Activated CD4-positive, alpha-beta memory T cell treated with anti-CD3 and anti-CD28 coated beads for 36 hours (primary cell): ENCODE measurements around the gene DSEL. TPM values are rescaled to one million over a fixed set of nuclear protein-coding genes. Genes with fewer than 3 reads are reported as not detected.

ENCODE experiments used
- CTCF ChIA-PET: fragments of 350-600 bp; sonication (Branson Sonifier 250); formaldehyde crosslinking; loops from one replicate; lab custom pipeline; 2021; ENCODE audit warnings: antibody characterized with exemption, inconsistent platforms; lab: Charles Lee
- POLR2A ChIA-PET: fragments of 350-600 bp; sonication (Branson Sonifier 250); formaldehyde crosslinking; loops from one replicate; lab custom pipeline; 2021; ENCODE audit warnings: antibody characterized with exemption; lab: Charles Lee
- DNase-seq: peaks from one replicate; pipeline ENCODE4 v3.0.0-alpha.2; 2020
- H3K27ac Mint-ChIP-seq: one replicate; pipeline ENCODE4 v1.8.0; 2021; ENCODE audit warnings: mixed read lengths
- H3K27me3 Mint-ChIP-seq: one replicate; pipeline ENCODE4 v1.8.0; 2021; ENCODE audit warnings: mixed read lengths
- H3K36me3 Mint-ChIP-seq: one replicate; pipeline ENCODE4 v1.8.0; 2021; ENCODE audit warnings: mixed read lengths
- H3K4me1 Mint-ChIP-seq: one replicate; pipeline ENCODE4 v1.8.0; 2021; ENCODE audit warnings: low read depth, mixed read lengths
- H3K4me3 Mint-ChIP-seq: one replicate; pipeline ENCODE4 v1.8.0; 2021; ENCODE audit warnings: mild to moderate bottlenecking, mixed read lengths
- H3K9me3 Mint-ChIP-seq: one replicate; pipeline ENCODE4 v1.8.0; 2021; ENCODE audit warnings: mixed read lengths
- intact Hi-C: fragments of 100-400 bp; cut with micrococcal nuclease; formaldehyde crosslinking; loops from one replicate; pipeline ENCODE4 v1.15.1; 2023
- total RNA-seq, 2 experiments: library from RNA; stranded (reverse); gene quantifications; one replicate each; pipeline ENCODE4 v1.2.3, GENCODE V29; 2021

DSEL gene
- total RNA-seq, 2 experiments from 2014 or later, result 0.12 to 0.14 TPM

GRCh38 chr18:67517444-67517765 lies 885 bp upstream of the DSEL start:
- H3K4me3 Mint-ChIP-seq, result peak overlapping the region; percentile 88
- peaks cover 18% of the 10 kb centered on the region for H3K4me1 Mint-ChIP-seq
- no peaks in the 10 kb centered on the region for H3K36me3 Mint-ChIP-seq
- no peak overlapping the region for H3K27ac Mint-ChIP-seq
- intact Hi-C loops, result loop anchor here (2.0 to 5.0 kb wide), 4 partner anchors 157 to 1220 kb away; no protein-coding TSS in a partner anchor
- ChIA-PET CTCF (interaction anchor here (0.6 to 2.3 kb wide), 2 partner anchors 12 to 193 kb away, joined by 4 to 6 read pairs; no protein-coding TSS in a partner anchor), POLR2A (no interaction called here)
- H3K9me3 Mint-ChIP-seq, result no peaks in the 10 kb centered on the region
- H3K27me3 Mint-ChIP-seq, result peaks cover 5% of the 10 kb centered on the region
- peak; percentile 13 for DNase-seq

GRCh38 chr18:67515942-67516538 lies 480 bp downstream of the DSEL start:
- CTCF ChIA-PET, result interaction anchor here (0.6 to 2.3 kb wide), 9 partner anchors 9 to 1144 kb away, joined by 3 to 11 read pairs (median 3); no protein-coding TSS in a partner anchor
- peak; percentile 77 for DNase-seq
- H3K4me3 Mint-ChIP-seq, result peak overlapping the region; percentile 88
- H3K27ac Mint-ChIP-seq, result no peak overlapping the region
- intact Hi-C loops, result loop anchor here (1.0 to 5.0 kb wide), 6 partner anchors 155 to 1221 kb away; partner anchors contain the start of gene TMX3
- POLR2A ChIA-PET, result no interaction called here
- no peaks in the 10 kb centered on the region for H3K36me3 Mint-ChIP-seq
- no peaks in the 10 kb centered on the region for H3K9me3 Mint-ChIP-seq
- peaks cover 18% of the 10 kb centered on the region for H3K4me1 Mint-ChIP-seq
- H3K27me3 Mint-ChIP-seq, result peaks cover 4% of the 10 kb centered on the region

GRCh38 chr18:67514901-67515540 lies 1.5 kb downstream of the DSEL start:
- intact Hi-C loops, result loop anchor here (5.0 kb wide), 3 partner anchors 1107 to 1222 kb away; no protein-coding TSS in a partner anchor
- POLR2A ChIA-PET, result no interaction called here
- peaks cover 18% of the 10 kb centered on the region for H3K4me1 Mint-ChIP-seq
- H3K4me3 Mint-ChIP-seq, result peak overlapping the region; percentile 88
- H3K36me3 Mint-ChIP-seq, result no peaks in the 10 kb centered on the region
- DNase-seq, result no peak
- CTCF ChIA-PET, result interaction anchor here (2.3 kb wide), 1 partner anchor 195 kb away, joined by 6 read pairs; no protein-coding TSS in a partner anchor
- H3K27me3 Mint-ChIP-seq, result peaks cover 4% of the 10 kb centered on the region
- no peaks in the 10 kb centered on the region for H3K9me3 Mint-ChIP-seq
- no peak overlapping the region for H3K27ac Mint-ChIP-seq

GRCh38 chr18:67514465-67514864 lies 2.1 kb downstream of the DSEL start:
- Mint-ChIP-seq H3K4me1 (peaks cover 18% of the 10 kb centered on the region), H3K27me3 (peaks cover 4% of the 10 kb centered on the region), H3K27ac (no peak overlapping the region), H3K4me3 (no peak overlapping the region), H3K36me3 (no peaks in the 10 kb centered on the region), H3K9me3 (no peaks in the 10 kb centered on the region)
- ChIA-PET CTCF (no interaction called here), POLR2A (no interaction called here)
- intact Hi-C loops, result no loop called here
- DNase-seq, result no peak

GRCh38 chr18:67513280-67513679 lies 3.2 kb downstream of the DSEL start:
- peaks cover 2% of the 10 kb centered on the region for H3K27me3 Mint-ChIP-seq
- intact Hi-C loops, result no loop called here
- peaks cover 18% of the 10 kb centered on the region for H3K4me1 Mint-ChIP-seq
- no peak for DNase-seq
- ChIA-PET CTCF (interaction anchor here (0.7 to 1.0 kb wide), 2 partner anchors 296 to 1147 kb away, joined by 3 to 7 read pairs; no protein-coding TSS in a partner anchor), POLR2A (no interaction called here)
- no peaks in the 10 kb centered on the region for H3K9me3 Mint-ChIP-seq
- no peak overlapping the region for H3K4me3 Mint-ChIP-seq
- H3K36me3 Mint-ChIP-seq, result no peaks in the 10 kb centered on the region
- H3K27ac Mint-ChIP-seq, result no peak overlapping the region

- Mint-ChIP-seq H3K27me3 (peaks cover 2% of the 10 kb centered on the region), H3K4me1 (peaks cover 8% of the 10 kb centered on the region), H3K4me3 (no peak overlapping the region), H3K27ac (no peak overlapping the region), H3K9me3 (no peaks in the 10 kb centered on the region), H3K36me3 (no peaks in the 10 kb centered on the region)
- ChIA-PET CTCF (no interaction called here), POLR2A (no interaction called here)
- no peak for DNase-seq
- intact Hi-C loops, result no loop called here
These were observed 4.7 kb downstream of the DSEL start for GRCh38 chr18:67511840-67512239.

- intact Hi-C loops, result no loop called here
- POLR2A ChIA-PET, result no interaction called here
- peaks cover 7% of the 10 kb centered on the region for H3K4me1 Mint-ChIP-seq
These were observed 5.7 kb downstream of the DSEL start for GRCh38 chr18:67510831-67511230.

GRCh38 chr18:67509741-67510391 lies 6.7 kb downstream of the DSEL start:
- H3K4me3 Mint-ChIP-seq, result no peak overlapping the region

More at GRCh38 chr18:67510831-67511230, 5.7 kb downstream of the DSEL start:
- peaks cover 2% of the 10 kb centered on the region for H3K27me3 Mint-ChIP-seq
- H3K9me3 Mint-ChIP-seq, result no peaks in the 10 kb centered on the region
- CTCF ChIA-PET, result no interaction called here
- no peak overlapping the region for H3K27ac Mint-ChIP-seq
- no peak overlapping the region for H3K4me3 Mint-ChIP-seq
- DNase-seq, result no peak
- no peaks in the 10 kb centered on the region for H3K36me3 Mint-ChIP-seq

GRCh38 chr18:67508146-67508545 lies 8.4 kb downstream of the DSEL start:
- Mint-ChIP-seq H3K27ac (no peak overlapping the region), H3K4me1 (no peaks in the 10 kb centered on the region), H3K36me3 (no peaks in the 10 kb centered on the region), H3K9me3 (no peaks in the 10 kb centered on the region), H3K4me3 (no peak overlapping the region), H3K27me3 (no peaks in the 10 kb centered on the region)
- DNase-seq, result no peak
- CTCF ChIA-PET, result no interaction called here
- intact Hi-C loops, result no loop called here
- POLR2A ChIA-PET, result no interaction called here

More at GRCh38 chr18:67509741-67510391, 6.7 kb downstream of the DSEL start:
- no peaks in the 10 kb centered on the region for H3K9me3 Mint-ChIP-seq
- H3K4me1 Mint-ChIP-seq, result no peaks in the 10 kb centered on the region
- H3K27me3 Mint-ChIP-seq, result no peaks in the 10 kb centered on the region
- POLR2A ChIA-PET, result no interaction called here
- H3K27ac Mint-ChIP-seq, result no peak overlapping the region
- CTCF ChIA-PET, result no interaction called here
- intact Hi-C loops, result no loop called here
- no peak for DNase-seq
- H3K36me3 Mint-ChIP-seq, result no peaks in the 10 kb centered on the region

- Mint-ChIP-seq H3K9me3 (no peaks in the 10 kb centered on the region), H3K4me1 (no peaks in the 10 kb centered on the region), H3K4me3 (no peak overlapping the region), H3K36me3 (no peaks in the 10 kb centered on the region), H3K27ac (no peak overlapping the region), H3K27me3 (no peaks in the 10 kb centered on the region)
- intact Hi-C loops, result no loop called here
- no peak for DNase-seq
- ChIA-PET POLR2A (no interaction called here), CTCF (no interaction called here)
These were observed 11.8 kb downstream of the DSEL start for GRCh38 chr18:67504739-67505138.

- H3K36me3 Mint-ChIP-seq, result no peaks in the 10 kb centered on the region
- ChIA-PET CTCF (no interaction called here), POLR2A (no interaction called here)
- H3K4me1 Mint-ChIP-seq, result no peaks in the 10 kb centered on the region
- intact Hi-C loops, result no loop called here
- no peaks in the 10 kb centered on the region for H3K9me3 Mint-ChIP-seq
- no peak overlapping the region for H3K4me3 Mint-ChIP-seq
- DNase-seq, result no peak
- no peak overlapping the region for H3K27ac Mint-ChIP-seq
- peaks cover 3% of the 10 kb centered on the region for H3K27me3 Mint-ChIP-seq
These were observed 15.9 kb downstream of the DSEL start for GRCh38 chr18:67500522-67501205.

- Mint-ChIP-seq H3K9me3 (no peaks in the 10 kb centered on the region), H3K27ac (no peak overlapping the region), H3K4me1 (no peaks in the 10 kb centered on the region), H3K36me3 (no peaks in the 10 kb centered on the region), H3K4me3 (no peak overlapping the region), H3K27me3 (peaks cover 9% of the 10 kb centered on the region)
- no peak for DNase-seq
- intact Hi-C loops, result no loop called here
- ChIA-PET CTCF (no interaction called here), POLR2A (no interaction called here)
These were observed 20.1 kb downstream of the DSEL start for GRCh38 chr18:67496469-67496868.
